Stimulated activated CD8-positive, alpha-beta memory T cell treated with anti-CD3 and anti-CD28 coated beads, Interleukin-15, amount 100 ng/mL, for 24 hours (primary cell): ENCODE data around the gene ADGRG1.

Source experiments
- DNase-seq: peaks from one replicate; pipeline ENCODE4 v3.0.0-alpha.2; 2020; ENCODE audit warnings: low read depth

ADGRG1 gene

GRCh38 chr16:57635266-57636097 lies 7.1 kb downstream of the ADGRG1 start:
- no peak for DNase-seq

GRCh38 chr16:57636184-57636583 lies 7.8 kb downstream of the ADGRG1 start:
- DNase-seq: no peak

GRCh38 chr16:57637020-57637419 lies 8.6 kb downstream of the ADGRG1 start:
- no peak for DNase-seq

- DNase-seq: no peak
Observed at GRCh38 chr16:57637424-57637823, 9.0 kb downstream of the ADGRG1 start.

- no peak for DNase-seq
Observed at GRCh38 chr16:57637965-57638364, 9.5 kb downstream of the ADGRG1 start.

GRCh38 chr16:57638381-57638780 lies 10.0 kb downstream of the ADGRG1 start:
- DNase-seq: no peak

GRCh38 chr16:57639172-57639887 lies 10.9 kb downstream of the ADGRG1 start:
- no peak for DNase-seq

- no peak for DNase-seq
Observed at GRCh38 chr16:57640185-57640584, 11.8 kb downstream of the ADGRG1 start.

- no peak for DNase-seq
Observed at GRCh38 chr16:57640612-57641011, 12.2 kb downstream of the ADGRG1 start.

GRCh38 chr16:57642160-57643135 lies 14.0 kb downstream of the ADGRG1 start:
- DNase-seq: no peak

- no peak for DNase-seq
Observed at GRCh38 chr16:57643147-57643874, 14.9 kb downstream of the ADGRG1 start.

GRCh38 chr16:57643910-57644309 lies 15.5 kb downstream of the ADGRG1 start:
- DNase-seq: no peak

- no peak for DNase-seq
Observed at GRCh38 chr16:57644383-57645014, 16.1 kb downstream of the ADGRG1 start.

GRCh38 chr16:57645169-57645568 lies 16.7 kb downstream of the ADGRG1 start:
- no peak for DNase-seq

GRCh38 chr16:57645691-57646387 lies 17.4 kb downstream of the ADGRG1 start:
- no peak for DNase-seq

- DNase-seq: no peak
Observed at GRCh38 chr16:57646388-57647039, 18.1 kb downstream of the ADGRG1 start.

GRCh38 chr16:57647136-57647875 lies 18.9 kb downstream of the ADGRG1 start:
- DNase-seq: no peak

- DNase-seq: no peak
Observed at GRCh38 chr16:57648125-57648524, 19.7 kb downstream of the ADGRG1 start.
